NCI-H2081 (cell line): ENCODE measurements around the gene INTS12.
"Not testable (repeated sequence)": the region's sequence is repeated elsewhere in the genome, so short reads cannot be mapped to it uniquely, and the experiment has no call there.

Experiments
- DNase-seq, 2 experiments: peaks; one replicate each; lab custom pipeline; 2025; lab: John Stamatoyannopoulos, UW

INTS12 gene, protein sequence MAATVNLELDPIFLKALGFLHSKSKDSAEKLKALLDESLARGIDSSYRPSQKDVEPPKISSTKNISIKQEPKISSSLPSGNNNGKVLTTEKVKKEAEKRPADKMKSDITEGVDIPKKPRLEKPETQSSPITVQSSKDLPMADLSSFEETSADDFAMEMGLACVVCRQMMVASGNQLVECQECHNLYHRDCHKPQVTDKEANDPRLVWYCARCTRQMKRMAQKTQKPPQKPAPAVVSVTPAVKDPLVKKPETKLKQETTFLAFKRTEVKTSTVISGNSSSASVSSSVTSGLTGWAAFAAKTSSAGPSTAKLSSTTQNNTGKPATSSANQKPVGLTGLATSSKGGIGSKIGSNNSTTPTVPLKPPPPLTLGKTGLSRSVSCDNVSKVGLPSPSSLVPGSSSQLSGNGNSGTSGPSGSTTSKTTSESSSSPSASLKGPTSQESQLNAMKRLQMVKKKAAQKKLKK

DNA sequence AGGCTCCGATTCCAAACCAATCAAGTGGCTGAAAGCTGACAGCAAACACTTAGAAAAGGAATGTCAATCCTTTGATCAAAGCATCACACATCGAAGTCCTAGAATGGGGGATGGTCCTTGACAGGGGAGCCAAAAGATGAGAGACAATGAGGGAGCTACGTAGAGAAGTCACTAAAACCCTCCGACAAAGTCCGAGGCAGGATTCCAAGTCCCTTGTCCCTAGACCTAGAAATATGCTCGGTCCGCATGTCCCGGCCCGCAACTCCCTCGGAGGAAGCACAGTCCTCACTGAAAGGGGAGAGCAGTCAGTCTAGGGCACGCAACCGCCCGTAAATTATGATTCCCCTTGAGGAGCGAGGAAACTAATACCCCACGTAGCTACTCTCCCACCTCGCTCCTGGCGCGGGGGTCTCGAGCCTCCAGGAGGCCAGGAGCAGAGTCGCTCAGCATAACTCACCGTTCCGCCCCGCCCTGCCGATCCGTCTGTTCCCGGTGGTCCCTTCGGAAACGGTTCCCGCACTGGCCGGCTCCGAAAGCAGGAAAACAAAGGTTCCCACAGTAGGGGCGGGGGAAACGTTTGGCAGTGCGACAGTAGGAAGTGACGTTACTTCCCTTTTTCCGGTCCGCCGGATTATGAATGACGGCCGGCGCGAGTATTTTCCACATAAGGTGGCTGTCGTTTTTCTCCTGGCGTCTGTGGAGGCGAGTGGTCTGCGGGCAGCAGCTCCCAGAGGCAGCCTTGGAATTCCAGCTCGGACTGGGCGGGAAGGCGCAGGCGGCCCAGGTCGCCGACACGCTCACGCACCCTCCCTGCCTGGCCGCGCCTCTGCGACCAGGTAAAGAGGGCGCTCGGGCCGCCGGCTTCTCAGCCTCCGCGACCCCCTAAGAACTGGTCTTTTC lies at the start of gene INTS12, which contains the start of gene GSTCD:
Gene INTS12 (minus strand): TSS at position 509 of the 900 bp plus-strand sequence. CDS start 8,684 bp downstream, outside the sequence.
Gene GSTCD (plus strand): TSS at position 604 of the 900 bp plus-strand sequence. CDS start 8,830 bp downstream, outside the sequence.
- peak; percentile 85 to 91 for DNase-seq

- DNase-seq = no peak
Measured at GRCh38 chr4:105755375-105755774, 46.9 kb upstream of the INTS12 start.

GRCh38 chr4:105753361-105753760 lies 44.9 kb upstream of the INTS12 start:
- DNase-seq = no peak

GRCh38 chr4:105751718-105752299 lies 43.3 kb upstream of the INTS12 start:
- no peak for DNase-seq

DNA sequence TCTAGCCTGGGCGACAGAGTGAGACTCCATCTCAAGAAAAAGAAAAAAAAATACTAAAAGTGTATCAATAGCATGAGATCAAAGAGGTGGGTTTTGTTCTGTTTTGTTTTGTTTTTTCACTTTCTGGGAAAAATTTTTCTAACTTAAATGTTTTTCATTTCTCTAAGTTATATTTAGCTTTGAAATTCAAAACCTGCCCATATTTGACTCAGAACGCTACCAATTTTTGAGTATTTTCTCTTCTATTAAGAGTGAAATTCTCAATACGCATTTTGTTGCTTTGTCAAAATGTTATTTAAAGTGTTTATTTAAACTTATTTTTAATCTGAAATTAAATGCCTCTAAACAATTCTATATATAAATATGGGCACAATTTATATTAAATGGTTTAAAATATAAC lies 39.7 kb upstream of the INTS12 start:
- DNase-seq = no peak

DNA sequence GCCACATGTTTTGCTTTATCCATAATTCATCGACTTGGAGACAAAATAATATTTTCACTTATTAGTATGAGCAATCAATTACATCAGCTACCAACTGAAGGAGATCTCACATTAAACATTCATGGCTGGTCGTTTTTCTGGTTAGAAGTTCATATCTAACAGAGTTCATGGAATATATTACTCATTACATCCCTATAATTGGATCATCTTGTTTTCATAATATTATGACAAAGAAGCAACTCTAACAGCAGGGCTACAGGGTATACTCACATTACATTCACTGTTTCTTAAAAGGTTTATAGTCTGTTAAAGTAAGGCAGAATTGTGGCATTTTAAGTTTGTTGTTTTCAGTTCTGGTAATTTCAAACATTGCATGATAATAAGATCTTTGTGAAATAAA lies 33.1 kb upstream of the INTS12 start:
- DNase-seq = no peak

DNA sequence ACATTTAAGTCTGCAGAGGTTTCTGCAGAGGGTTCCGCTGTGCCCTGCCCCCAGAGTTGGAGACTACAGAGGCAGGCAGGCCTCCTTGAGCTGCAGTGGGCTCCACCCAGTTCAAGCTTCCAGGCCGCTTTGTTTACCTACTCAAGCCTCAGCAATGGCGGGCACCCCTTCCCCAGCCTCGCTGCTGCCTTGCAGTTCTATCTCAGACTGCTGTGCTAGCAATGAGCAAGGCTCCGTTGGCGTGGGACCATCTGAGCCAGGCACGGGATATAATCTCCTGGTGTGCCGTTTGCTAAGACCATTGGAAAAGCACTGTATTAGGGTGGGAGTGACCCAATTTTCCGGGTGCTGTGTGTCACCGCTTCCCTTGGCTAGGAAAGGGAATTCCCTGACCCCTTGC lies 26.7 kb upstream of the INTS12 start:
- not testable (repeated sequence) for DNase-seq

GRCh38 chr4:105729895-105730294 lies 21.4 kb upstream of the INTS12 start:
- not testable (repeated sequence) for DNase-seq

- no peak for DNase-seq
Measured at GRCh38 chr4:105725623-105726022, 17.1 kb upstream of the INTS12 start.

- DNase-seq = no peak
Measured at GRCh38 chr4:105719204-105719603, 10.7 kb upstream of the INTS12 start.

- DNase-seq = peak in 1 of 2 experiments; percentile 49
Measured at GRCh38 chr4:105715692-105716278, 7.3 kb upstream of the INTS12 start.

DNA sequence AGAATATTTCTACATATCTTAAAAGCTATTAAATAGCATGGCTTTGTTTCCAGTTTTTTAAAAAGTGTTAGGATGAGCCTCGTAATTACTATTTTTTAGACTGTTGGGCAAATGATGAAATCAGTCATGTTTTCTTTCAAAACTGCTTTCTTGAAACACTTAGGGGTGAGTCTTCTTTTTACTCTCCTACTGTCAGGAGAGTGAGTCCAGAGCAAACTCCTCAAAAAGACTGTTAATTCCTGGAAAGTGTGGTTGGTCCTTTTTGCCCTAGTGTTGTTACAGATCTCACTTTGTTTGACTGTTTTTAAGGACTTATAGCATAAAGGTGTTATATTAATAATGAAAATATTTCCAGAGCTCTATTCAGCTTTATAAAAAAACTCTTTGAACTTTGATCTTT lies 6.4 kb upstream of the INTS12 start:
- DNase-seq = no peak

DNA sequence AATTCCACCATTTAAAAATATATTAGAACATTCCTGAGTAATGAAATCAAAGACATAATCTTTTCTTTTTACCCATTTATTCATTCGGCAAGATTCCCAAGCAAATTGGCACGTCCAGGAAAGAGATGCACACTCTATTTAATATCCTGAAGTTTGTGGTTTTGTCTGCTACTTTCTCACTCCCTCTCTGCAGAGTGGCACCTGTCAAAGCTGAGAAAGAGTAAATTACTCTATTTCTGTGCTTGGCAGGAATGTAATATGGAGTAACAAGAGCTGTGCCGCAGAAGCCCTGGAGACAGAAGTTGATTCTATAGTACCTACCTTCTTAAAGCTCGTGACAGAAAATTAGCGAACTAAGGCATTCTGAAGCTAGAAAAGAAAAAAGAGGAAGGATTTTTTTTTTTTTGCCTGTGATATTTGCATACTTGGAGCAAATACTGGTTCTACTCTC lies 5.6 kb upstream of the INTS12 start:
- no peak for DNase-seq

- DNase-seq = no peak
Measured at GRCh38 chr4:105712766-105713165, 4.3 kb upstream of the INTS12 start.

DNA sequence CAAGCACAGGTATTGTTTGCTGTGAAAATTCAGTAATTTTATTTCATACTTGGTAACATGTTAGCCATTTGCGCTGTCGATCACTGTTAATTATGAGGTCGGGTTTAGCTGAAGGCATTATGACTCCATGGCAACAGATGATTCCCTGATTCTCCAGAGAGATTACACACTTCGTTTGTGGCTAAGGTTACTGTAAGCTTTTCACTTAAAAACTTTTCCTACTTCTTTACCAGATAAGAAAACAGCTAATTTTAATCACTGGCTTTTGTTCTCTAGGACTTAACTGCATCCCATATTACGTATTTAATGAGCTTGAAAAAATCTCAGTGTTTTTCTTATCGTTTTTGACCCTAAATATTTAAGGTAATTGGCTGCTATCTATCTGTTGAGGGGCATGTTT lies 2.2 kb upstream of the INTS12 start:
- peak; percentile 3 to 64 for DNase-seq

- no peak for DNase-seq
Measured at GRCh38 chr4:105710012-105710600, 1.6 kb upstream of the INTS12 start.

- DNase-seq = peak in 1 of 2 experiments; percentile 32
Measured at GRCh38 chr4:105709081-105709450, 577 bp upstream of the INTS12 start.

DNA sequence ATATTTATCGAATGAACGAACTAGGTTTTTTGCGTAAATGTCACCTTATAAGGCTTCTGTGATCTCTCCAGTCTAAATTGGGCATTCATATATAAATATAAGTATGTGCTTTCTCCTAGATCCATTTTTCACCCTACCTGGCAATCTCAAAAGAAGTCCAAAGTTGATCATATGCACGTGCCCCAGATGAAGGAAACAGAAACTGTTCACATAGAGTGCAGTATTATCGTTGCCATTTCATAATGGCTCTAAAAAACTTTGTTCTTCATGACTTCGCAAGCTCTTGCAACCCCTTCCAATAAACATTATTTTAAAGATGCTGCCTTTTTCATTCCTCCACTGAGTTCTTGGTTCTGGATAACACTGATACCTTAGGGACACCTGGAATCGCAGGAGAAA lies 708 bp downstream of the INTS12 start:
- no peak for DNase-seq

DNA sequence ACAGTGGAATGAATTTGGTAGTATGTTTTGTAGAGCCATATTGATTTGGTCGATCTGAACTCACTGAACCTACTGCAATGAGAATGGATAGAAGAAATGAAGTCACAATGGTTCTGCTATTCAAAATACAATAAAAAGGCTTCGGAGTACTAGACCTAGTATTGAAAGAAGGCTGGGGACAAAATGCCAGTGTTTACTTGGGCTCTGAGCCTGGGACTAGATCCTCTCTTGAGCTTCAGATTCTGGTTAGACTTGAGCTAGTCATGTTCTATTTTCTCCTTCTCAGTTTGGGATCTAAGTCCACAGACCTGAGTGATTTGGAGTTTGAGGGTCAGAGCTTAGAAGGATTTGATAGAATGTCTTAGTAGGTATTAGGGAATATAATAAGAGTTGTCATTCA lies 9.9 kb downstream of the INTS12 start:
- no peak for DNase-seq

- DNase-seq = not testable (repeated sequence)
Measured at GRCh38 chr4:105695832-105696231, 12.7 kb downstream of the INTS12 start.

GRCh38 chr4:105694812-105695211 lies 13.7 kb downstream of the INTS12 start:
- DNase-seq = not testable (repeated sequence)
